Gastrocnemius medialis (tissue), 4 donors: Measurements from ENCODE around the gene SCT. TPM values are rescaled to one million over a fixed set of nuclear protein-coding genes. Genes with fewer than 3 reads are reported as not detected.
A peak's percentile ranks its signal among the peaks of the same experiment; 100 is the strongest.

Experiments used
- ATAC-seq, 2 donors: fragments of 150-250 bp; one replicate each; pipeline ENCODE4 v1.9.1; 2016
- DNase-seq, 2 donors: peaks; one replicate each; pipeline ENCODE4 v3.0.0-alpha.2; 2019
- H3K27ac ChIP-seq, 4 donors: fragments of 200-600 bp; sonication (generic); 1 replicate in 1 of 4; 2 replicates in 3 of 4; pipeline ENCODE4 v1.5.1; 2016 to 2018; ENCODE audit warnings: mild to moderate bottlenecking in 2 of 4, moderate library complexity in 1 of 4
- H3K27me3 ChIP-seq, 3 donors: fragments of 200-600 bp; sonication (generic) in 2 of 3; 1 replicate in 1 of 3; 2 replicates in 2 of 3; pipeline versions ENCODE4 v1.5.1 to v1.6.0; 2016 to 2019; ENCODE audit warnings: mild to moderate bottlenecking in 1 of 3, moderate library complexity in 1 of 3
- H3K36me3 ChIP-seq, 2 donors: fragments of 200-600 bp; sonication (generic) in 1 of 2; one replicate each; pipeline ENCODE4 v1.5.1; 2017 to 2018
- H3K4me1 ChIP-seq, 2 donors: fragments of 200-600 bp; sonication (generic) in 1 of 2; one replicate each; pipeline ENCODE4 v1.5.1; 2016 to 2017; ENCODE audit warnings: mild to moderate bottlenecking in 2 of 2
- H3K4me3 ChIP-seq, 4 donors: fragments of 200-600 bp; sonication (generic) in 3 of 4; 1 replicate in 1 of 4; 2 replicates in 3 of 4; pipeline ENCODE4 v1.5.1; 2016 to 2019; ENCODE audit warnings: mild to moderate bottlenecking in 2 of 4
- H3K9me3 ChIP-seq, 3 donors: fragments of 200-600 bp; sonication (generic) in 2 of 3; 1 replicate in 1 of 3; 2 replicates in 2 of 3; pipeline ENCODE4 v1.5.1; 2016 to 2019
- CTCF ChIP-seq, 5 experiments: fragments of 450-650 bp in 3 of 5; fragments of 200-600 bp in 2 of 5; sonication (generic) in 2 of 5; IDR thresholded peaks in 4 of 5; conservative IDR thresholded peaks in 1 of 5; 1 replicate in 4 of 5; 2 replicates in 1 of 5; pipeline ENCODE4 v1.5.1; 2016 to 2019; ENCODE audit warnings: antibody characterized with exemption in 5 of 5, mild to moderate bottlenecking in 3 of 5, moderate library complexity in 3 of 5
- POLR2A ChIP-seq, 2 donors: fragments of 450-650 bp; IDR thresholded peaks; one replicate each; pipeline ENCODE4 v1.6.1; 2017; ENCODE audit warnings: antibody characterized with exemption in 2 of 2, mild to moderate bottlenecking in 2 of 2, moderate library complexity in 2 of 2
- in situ Hi-C, 4 donors: fragments of 200-750 bp; cut with MboI; loops; one replicate each; pipeline versions ENCODE4 v1.15.0 to v1.8.0; 2017; ENCODE audit warnings: low sequenced_read_pairs in 4 of 4
- intact Hi-C: fragments of 100-400 bp; cut with DNase I; formaldehyde crosslinking; loops from one replicate; pipeline ENCODE4 v1.15.1; 2023; ENCODE audit warnings: low total_unique reads
- total RNA-seq, 4 donors: library from RNA; depleted of rRNA; stranded (reverse); fragments of >200 nt; gene quantifications; one replicate each; pipeline versions ENCODE4 v1.1.0 to v1.2.3, GENCODE V29; 2016

The SCT gene
- total RNA-seq, 4 donors from 2014 or later: not detected

DNA sequence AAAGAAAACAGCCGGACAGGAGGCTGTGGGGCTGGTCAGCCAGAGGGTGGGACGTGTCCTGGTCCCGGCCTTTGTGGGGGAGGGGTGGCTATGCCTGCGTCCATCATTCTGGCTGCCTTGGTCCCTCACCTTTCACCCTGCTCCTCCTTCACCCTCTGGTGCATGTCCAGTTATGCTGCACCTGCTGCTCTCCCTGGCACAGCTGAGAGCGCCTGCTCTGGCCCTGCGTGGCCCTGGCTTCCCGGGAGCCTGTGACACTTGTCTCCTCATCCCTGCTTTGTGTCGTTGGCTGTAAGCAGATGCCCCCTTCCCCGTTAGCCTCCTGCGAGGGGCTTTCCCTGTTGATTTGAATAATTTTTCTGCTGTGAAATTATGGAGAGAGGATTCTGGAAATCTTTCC lies 34.1 kb downstream of the SCT start:
- DNase-seq: no peak
- no peak overlapping the region for H3K27ac ChIP-seq
- H3K4me3 ChIP-seq: no peak overlapping the region
- no peaks in the 10 kb centered on the region for H3K4me1 ChIP-seq
- no peaks in the 10 kb centered on the region for H3K27me3 ChIP-seq
- no peak for TF ChIP-seq POLR2A (IDR thresholded peaks at IDR 0.05)
- TF ChIP-seq CTCF (IDR thresholded peaks at IDR 0.05 in 4 of 5, conservative IDR thresholded peaks at IDR 0.05 in 1 of 5): no peak
- intact Hi-C loops: no loop called here
- H3K9me3 ChIP-seq: no peaks in the 10 kb centered on the region
- in situ Hi-C loops: no loop called here
- peaks cover 0 to 70% of the 10 kb centered on the region in 2 donors for H3K36me3 ChIP-seq
- ATAC-seq: no peak

DNA sequence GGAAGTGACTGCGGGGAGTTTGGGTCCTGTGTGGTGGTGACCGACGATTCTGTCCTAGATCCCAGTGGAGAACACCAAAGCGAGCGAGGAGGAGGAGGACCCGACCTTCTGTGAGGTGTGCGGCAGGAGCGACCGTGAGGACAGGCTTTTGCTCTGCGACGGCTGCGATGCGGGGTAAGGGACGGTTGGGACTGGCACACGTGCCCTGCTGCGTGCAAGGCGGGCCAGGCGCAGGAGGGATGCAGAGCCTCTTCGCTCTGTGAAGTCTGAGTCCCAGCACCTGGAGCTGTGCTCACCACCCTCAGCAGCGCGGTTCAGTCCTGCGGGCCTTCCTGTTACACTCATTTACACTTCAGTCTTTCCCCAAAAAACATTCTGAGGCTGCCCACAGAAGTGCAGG lies 34.5 kb downstream of the SCT start:
- H3K4me3 ChIP-seq: no peak overlapping the region
- DNase-seq (no peak), ATAC-seq (no peak)
- H3K27ac ChIP-seq: no peak overlapping the region
- no peaks in the 10 kb centered on the region for H3K27me3 ChIP-seq
- H3K4me1 ChIP-seq: no peaks in the 10 kb centered on the region
- intact Hi-C loops (no loop called here), in situ Hi-C loops (no loop called here)
- peaks cover 0 to 70% of the 10 kb centered on the region in 2 donors for H3K36me3 ChIP-seq
- no peak for TF ChIP-seq POLR2A (IDR thresholded peaks at IDR 0.05)
- no peak for TF ChIP-seq CTCF (IDR thresholded peaks at IDR 0.05 in 4 of 5, conservative IDR thresholded peaks at IDR 0.05 in 1 of 5)
- no peaks in the 10 kb centered on the region for H3K9me3 ChIP-seq

GRCh38 chr11:590997-591396 lies 36.0 kb downstream of the SCT start:
- in situ Hi-C loops: no loop called here
- ATAC-seq (no peak), DNase-seq (no peak)
- H3K36me3 ChIP-seq: peaks cover 0 to 69% of the 10 kb centered on the region in 2 donors
- intact Hi-C loops: no loop called here
- no peaks in the 10 kb centered on the region for H3K4me1 ChIP-seq
- no peak overlapping the region for H3K4me3 ChIP-seq
- H3K9me3 ChIP-seq: no peaks in the 10 kb centered on the region
- H3K27ac ChIP-seq: no peak overlapping the region
- TF ChIP-seq POLR2A (IDR thresholded peaks at IDR 0.05): no peak
- TF ChIP-seq CTCF (IDR thresholded peaks at IDR 0.05 in 4 of 5, conservative IDR thresholded peaks at IDR 0.05 in 1 of 5): no peak
- H3K27me3 ChIP-seq: no peaks in the 10 kb centered on the region

- intact Hi-C loops (no loop called here), in situ Hi-C loops (no loop called here)
- H3K36me3 ChIP-seq: peaks cover 0 to 66% of the 10 kb centered on the region in 2 donors
- no peak for DNase-seq
- no peaks in the 10 kb centered on the region for H3K4me1 ChIP-seq
- H3K4me3 ChIP-seq: no peak overlapping the region
- no peaks in the 10 kb centered on the region for H3K9me3 ChIP-seq
- no peak overlapping the region for H3K27ac ChIP-seq
- ATAC-seq: no peak
- no peaks in the 10 kb centered on the region for H3K27me3 ChIP-seq
- TF ChIP-seq CTCF (IDR thresholded peaks at IDR 0.05 in 4 of 5, conservative IDR thresholded peaks at IDR 0.05 in 1 of 5) (no peak), POLR2A (IDR thresholded peaks at IDR 0.05) (no peak)
These were observed 37.2 kb downstream of the SCT start for GRCh38 chr11:589798-590197.

DNA sequence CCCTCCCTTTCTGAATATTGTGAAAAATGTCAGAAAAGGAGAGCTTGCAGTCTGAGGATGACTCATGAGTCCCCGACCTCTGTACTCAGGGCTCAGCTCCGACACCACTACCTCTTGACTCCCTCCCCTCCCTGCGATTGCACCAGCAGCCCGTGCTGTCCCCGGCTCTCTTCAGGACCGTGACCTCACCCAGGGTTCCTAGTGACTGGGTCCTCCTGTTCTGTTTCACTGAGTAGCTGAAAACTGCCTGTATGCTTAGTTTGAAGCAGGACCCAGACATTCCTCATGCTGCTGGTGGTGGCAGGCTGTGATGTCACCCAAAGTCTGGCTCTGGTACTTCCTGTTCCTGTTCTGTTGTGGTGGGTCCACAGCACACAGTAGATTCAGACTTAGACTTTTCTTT lies 39.0 kb downstream of the SCT start:
- DNase-seq (no peak), ATAC-seq (peak in 1 of 2 donors; percentile 24)
- peaks cover 0 to 64% of the 10 kb centered on the region in 2 donors for H3K36me3 ChIP-seq
- intact Hi-C loops: no loop called here
- H3K4me1 ChIP-seq: no peaks in the 10 kb centered on the region
- no peak overlapping the region for H3K4me3 ChIP-seq
- H3K27me3 ChIP-seq: no peaks in the 10 kb centered on the region
- in situ Hi-C loops: no loop called here
- no peak overlapping the region for H3K27ac ChIP-seq
- H3K9me3 ChIP-seq: no peaks in the 10 kb centered on the region
- TF ChIP-seq POLR2A (IDR thresholded peaks at IDR 0.05): no peak
- no peak for TF ChIP-seq CTCF (IDR thresholded peaks at IDR 0.05 in 4 of 5, conservative IDR thresholded peaks at IDR 0.05 in 1 of 5)
